Fibroblast of skin of right quadriceps (primary cell): ENCODE results near the gene NKX2-4.
"Not testable (repeated sequence)": the region's sequence is repeated elsewhere in the genome, so short reads cannot be mapped to it uniquely, and the experiment has no call there.

Source experiments
- DNase-seq: peaks from one replicate; pipeline ENCODE4 v3.0.0-alpha.2; 2013

NKX2-4 gene

DNA sequence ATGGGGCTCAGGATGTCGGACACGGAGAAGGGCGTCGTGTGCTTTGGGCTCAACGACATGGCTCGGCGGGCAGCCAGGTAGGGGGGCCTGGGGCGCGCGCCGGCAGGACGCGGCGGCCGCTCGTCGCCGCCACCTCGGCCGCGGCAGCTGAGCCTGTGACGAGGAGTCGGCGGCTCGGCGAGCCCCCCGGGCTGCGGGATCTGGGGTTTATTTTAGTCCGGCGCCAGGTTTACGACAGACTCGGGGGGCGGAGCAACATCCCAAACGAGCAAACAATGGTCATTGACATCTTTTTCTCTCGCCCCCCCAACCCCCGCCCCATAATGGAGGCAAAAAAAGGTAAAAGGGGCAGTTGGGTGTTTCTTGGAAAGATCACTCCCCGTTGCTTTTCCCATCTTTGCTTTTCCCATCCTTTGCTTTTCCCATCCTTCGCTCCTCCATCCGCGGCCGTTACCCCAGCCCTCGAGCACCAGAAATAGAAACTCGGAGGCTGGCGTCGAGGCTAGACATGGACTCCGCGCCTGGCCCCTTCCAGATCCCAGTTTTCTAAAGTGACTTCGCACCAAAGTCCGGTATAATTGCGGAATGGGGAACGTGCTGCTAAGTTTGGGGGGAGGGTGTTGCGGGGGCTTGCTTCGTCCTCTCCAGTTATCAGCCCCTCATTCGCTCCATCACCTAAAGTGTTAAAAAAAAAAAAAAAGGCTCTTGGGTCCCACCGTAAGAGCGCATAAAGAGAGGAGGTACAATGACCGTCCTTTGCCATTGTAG is at the start of gene NKX2-4:
NKX2-4 (minus strand) TSS at position 186 of the 768 bp plus-strand sequence; CDS start at position 59, 127 bp downstream.
- DNase-seq = no peak

DNA sequence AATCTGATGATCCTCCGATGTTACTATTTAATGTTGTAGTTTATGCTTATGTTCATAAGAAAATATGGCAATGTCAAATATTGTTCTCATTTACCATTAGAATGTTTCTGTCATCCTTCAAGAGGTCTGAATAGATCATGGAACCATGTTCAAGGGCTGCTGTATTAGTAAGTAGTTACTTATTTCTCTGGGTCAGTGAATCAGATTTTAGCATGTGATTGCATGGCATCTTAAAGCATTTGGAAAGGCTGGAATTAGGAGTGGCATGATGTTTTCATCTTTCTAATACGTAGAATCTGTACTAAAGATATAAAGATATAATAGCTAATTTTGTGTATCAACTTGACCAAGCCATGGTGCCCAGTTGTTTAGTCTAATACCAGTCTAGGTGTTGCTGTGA is 40.5 kb upstream of the NKX2-4 start:
- DNase-seq = no peak

DNA sequence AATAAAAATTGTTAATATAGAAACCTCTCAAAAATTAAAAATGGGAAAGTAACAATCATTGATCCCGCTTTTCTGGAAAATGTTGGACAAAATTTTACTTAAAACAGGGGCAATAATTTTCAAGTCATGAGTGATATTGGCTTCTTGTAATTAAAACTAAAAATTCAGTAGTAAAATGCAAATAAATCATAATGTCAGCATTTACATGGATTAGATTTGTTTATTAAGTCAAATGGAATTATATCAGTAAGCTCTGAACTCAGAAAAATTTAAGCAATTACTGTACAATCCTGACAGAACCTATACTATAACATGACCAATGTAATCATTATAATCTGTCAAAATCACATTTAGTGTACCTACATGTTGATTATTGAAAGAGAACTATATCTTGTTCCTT is 39.9 kb upstream of the NKX2-4 start:
- no peak for DNase-seq

DNA sequence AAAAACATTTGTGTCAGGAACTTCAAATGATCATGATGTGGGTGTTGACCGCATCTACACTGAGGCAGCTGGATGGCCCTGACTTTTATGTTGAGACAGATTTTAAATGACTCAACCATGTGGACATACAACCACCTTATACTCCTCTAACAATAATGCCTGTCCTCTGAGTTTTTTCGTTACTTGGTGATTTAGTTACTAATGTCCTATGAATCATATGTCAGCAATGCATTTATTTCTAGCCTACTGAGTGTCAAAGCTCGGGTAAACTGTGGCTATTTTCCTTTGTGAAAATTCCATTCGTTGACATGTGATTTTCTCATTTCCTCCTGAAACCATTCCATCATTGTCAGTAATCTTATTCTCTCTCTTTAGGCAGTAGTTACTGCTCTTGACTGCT is 38.9 kb upstream of the NKX2-4 start:
- DNase-seq = peak; percentile 83

DNA sequence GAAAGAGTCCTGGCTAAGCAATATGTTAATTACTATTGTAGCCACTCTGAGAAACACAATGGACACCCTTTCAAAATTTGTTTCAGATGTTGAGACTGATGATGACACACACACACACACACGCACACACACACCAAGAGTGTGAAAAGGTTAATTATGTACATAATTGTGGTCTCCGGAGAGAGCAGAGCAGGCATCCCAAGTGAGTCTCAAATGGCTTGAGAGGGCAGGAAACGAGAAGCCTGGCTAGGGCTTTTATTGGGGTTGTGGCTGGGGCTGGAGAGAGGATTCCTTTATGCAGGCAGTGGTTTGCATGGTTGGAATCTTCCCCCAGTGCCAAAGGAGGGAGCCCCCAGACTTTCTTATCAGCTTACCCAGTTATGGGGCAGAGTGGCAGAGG is 38.2 kb upstream of the NKX2-4 start:
- peak; percentile 17 for DNase-seq

DNA sequence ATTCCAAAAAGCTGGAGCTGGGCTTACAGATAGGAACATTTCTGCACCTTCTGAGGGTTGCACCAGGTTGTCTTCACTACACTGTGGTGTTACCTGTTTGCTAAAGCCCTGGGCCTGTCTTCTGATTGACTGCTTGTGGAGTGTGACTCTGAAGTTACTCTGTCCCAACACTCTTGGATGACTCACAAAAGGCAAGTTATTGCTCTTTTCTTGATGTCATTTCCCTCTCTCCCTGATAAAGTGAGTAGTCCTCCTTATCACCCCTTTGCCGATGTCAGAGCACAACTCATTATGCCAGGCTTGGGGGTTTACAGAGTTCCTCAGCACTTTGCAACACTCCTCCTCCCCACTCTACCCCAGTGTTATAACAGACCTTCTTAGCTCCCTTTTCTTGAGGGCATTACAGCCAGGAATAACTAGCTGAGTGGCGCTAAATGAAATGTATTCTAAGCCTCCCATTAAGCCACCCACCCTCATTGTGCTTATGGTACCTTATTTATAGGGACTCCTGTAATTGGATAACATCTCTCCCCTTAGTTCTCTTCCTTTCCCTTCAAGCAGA is 36.1 kb upstream of the NKX2-4 start:
- peak; percentile 24 for DNase-seq

DNA sequence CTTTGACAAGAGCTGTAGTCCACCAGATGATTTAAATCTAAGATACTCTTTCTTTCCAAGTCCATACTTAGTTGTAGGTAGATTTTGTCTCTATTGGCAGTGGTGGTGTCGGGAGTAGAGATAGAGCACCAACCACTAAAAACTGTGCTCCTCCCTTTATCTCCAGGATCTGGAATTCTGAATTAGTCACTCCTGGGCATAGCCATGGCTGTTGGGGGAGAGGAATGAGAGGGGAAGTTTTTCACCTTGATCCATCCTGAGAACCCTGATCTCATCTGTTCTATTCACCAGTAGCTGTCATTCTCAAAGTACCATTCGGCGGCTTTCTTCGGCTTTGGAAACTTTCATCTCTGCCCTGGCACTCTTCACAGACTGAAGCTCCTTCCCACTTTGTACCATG is 35.6 kb upstream of the NKX2-4 start:
- peak; percentile 9 for DNase-seq

DNA sequence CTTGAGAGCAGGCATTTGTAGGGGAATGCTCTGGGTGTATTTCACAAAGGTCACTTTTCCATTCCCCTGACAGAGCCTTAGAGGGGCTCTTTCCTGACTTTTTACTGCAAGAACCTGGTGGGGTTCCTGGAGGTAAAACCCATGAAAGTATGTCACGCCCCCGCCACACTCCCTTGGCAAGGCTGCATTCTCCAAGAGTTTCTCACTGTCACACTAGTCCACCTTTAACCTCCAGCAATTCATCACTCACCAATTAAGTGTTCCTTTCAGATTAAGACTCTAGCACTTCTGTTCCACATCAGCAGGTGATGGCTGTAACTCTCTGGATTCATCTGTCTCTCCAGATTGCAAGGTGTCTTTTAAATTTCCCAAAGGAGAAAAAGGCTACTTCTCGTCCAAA is 32.7 kb upstream of the NKX2-4 start:
- no peak for DNase-seq

DNA sequence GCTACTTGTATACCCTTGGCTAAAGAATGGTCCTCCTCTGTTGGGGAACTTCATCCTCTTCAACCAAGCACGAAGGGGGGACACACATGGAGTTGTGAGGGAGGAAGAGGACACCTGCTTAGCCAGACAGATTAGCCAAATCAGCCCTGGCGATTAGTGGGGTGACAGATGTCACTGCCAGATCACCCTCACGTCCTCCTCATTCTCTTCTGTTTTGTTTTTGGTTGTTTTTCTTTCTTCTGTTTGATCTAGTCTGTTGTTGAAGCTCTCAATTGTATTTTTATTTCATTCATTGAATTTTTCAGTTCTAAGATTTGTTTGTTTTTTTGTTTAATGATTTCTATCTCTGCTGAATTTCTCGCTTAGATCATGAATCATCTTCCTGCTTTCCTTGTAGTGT is 27.5 kb upstream of the NKX2-4 start:
- no peak for DNase-seq

DNA sequence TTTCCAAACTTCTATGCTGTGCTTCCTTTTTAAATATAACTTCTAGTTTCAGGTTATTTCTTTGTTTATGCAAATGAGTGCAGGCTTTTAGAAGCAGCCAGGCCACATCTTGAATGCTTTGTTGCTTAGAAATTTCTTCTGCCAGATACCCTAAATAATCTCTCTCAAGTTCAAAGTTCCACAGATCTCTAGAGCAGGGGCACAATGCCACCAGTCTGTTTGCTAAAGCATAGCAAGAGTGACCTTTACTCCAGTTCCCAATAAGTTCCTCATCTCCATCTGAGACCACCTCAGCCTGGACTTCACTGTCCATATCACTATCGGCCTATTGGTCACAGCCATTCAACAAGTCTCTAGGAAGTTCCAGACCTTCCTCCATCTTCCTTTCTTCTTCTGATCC is 26.4 kb upstream of the NKX2-4 start:
- not testable (repeated sequence) for DNase-seq

DNA sequence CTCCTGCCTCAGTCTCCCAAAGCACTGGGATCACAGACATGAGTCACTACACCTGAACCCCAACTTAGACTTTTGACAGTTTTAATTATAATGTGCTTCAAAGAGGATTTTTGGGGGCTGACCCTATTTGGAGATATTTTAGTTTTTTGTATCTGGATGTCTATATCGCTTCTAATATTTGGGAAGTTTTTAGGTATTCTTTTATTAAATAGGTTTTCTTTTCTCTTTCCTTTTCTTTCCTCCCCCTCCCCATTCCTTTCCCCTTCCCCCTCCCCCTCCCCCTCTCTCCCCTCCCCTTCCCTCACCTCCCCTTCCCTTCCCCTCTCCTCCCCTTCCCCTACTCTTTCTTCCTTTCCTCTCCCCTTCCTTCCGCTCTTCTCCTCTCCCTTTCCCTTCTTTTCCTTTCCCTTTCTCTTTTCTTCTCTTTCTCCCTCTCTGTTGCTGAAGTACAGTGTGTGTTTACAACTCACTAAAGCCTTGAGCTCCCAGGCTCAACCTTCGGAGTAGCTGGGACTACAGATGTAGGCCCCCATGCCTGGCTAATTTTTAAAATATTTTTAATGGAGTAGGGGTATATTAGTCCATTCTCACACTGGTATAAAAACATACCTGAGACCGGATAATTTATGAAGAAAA is 24.4 kb upstream of the NKX2-4 start:
- no peak for DNase-seq

DNA sequence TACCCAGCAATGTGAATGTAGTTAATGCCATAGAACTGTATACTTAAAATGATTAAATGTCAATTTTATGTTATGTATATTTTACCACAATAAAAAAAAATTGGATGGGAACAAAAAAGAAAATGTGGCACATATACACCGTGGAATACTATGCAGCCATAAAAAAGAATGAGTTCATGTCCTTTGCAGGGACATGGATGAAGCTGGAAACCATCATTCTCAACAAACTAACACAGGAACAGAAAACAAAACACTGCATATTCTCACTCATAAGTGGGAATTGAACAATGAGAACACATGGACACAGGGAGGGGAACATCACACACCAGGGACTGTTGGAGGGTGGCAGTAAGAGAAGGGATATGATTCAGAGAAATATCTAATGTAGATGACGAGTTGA is 21.8 kb upstream of the NKX2-4 start:
- not testable (repeated sequence) for DNase-seq

DNA sequence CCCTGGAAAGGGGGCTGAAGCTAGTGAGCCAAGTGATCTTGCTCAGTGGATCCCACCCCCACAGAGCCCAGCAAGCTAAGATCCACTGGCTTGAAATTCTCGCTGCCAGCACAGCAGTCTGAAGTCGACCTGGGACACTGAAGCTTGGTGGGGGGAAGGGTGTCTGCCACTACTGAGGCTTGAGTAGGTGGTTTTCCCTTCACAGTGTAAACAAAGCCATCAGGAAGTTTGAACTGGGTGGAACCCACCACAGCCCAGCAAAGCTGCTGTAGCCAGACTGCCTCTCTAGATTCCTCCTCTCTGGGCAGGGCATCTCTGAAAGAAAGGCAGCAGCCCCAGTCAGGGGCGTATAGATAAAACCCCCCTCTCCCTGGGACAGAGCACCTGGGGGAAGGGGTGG is 16.7 kb upstream of the NKX2-4 start:
- DNase-seq = not testable (repeated sequence)

DNA sequence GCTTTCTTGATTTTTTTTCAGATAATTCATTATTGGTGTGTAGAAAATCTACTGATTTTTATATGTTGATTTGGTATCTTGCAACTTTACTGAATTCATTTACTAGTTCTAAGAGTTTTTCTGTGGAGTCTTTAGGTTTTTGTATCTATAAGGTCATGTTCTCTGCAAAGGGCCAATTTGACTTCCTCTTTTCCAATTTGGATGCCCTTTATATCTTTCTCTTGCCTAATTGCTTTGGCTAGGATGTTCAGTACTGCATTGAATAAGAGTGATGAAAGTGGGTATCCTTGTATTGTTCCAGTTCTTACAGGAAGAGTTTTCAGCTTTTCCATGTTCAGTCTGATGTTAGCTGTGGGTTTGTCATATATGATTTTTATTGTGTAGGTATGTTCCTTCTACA is 14.4 kb upstream of the NKX2-4 start:
- DNase-seq = no peak

DNA sequence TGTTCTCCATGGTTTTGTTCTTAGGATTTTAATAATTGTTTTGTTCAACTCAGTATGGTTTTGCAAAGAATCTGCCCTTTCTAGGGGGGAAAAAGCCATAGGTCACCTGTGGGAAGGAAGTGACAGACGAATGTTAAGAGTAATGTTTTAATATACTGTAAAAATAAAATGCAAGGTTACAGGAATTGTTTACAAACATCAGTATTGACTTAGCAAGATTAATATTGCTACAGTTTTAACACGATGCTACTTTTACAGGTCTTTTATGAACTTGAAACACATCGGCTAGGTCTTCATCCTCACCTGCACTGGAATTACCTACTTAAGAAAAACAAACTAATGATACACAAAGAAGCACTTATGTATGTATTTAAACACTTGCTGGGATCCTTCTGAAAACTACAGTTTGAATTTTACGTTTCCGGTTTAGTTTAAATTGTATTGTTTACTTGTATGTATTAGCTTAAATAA is 1.7 kb upstream of the NKX2-4 start:
- DNase-seq = no peak

DNA sequence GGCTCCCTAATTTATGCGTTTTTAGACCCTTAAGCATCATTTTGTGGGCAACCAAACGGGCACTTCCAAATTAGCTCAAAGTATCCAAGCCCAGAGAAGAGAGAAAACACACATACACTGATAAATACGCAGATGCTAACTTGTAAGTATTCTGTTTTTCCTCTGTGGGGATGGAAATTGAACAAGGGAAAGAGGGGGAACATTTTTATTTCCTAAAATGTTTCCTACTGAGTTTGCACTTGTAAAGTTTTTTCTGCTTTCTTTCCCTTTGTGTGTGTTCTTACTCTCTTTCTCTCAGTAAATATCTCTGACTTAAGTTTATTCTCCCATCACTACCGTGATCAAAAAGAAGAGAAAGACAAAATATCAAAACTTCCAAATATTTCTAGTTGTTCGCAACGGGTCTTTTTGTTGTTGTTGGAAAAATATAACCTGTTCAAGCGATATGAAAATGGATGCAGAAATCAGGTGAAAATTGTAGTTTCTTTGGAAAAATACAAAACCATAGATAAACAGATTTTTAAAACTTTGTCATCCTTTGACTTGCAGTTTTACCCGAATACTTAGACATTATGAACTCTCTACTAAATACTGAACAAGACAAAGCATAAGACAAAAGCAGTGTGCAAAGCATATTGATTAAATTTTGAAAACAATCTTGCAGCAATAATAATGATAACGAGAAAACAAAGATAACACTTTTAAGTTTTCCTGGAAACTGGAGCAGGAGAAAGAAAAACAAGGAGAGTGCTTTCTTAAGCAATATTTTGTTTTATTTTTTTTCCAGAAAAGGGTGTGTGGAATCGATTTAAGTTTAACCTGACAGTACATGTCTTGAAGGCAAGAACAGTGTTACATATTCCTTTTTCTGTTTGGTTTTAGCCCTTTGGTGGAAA is 1.0 kb upstream of the NKX2-4 start:
- no peak for DNase-seq

DNA sequence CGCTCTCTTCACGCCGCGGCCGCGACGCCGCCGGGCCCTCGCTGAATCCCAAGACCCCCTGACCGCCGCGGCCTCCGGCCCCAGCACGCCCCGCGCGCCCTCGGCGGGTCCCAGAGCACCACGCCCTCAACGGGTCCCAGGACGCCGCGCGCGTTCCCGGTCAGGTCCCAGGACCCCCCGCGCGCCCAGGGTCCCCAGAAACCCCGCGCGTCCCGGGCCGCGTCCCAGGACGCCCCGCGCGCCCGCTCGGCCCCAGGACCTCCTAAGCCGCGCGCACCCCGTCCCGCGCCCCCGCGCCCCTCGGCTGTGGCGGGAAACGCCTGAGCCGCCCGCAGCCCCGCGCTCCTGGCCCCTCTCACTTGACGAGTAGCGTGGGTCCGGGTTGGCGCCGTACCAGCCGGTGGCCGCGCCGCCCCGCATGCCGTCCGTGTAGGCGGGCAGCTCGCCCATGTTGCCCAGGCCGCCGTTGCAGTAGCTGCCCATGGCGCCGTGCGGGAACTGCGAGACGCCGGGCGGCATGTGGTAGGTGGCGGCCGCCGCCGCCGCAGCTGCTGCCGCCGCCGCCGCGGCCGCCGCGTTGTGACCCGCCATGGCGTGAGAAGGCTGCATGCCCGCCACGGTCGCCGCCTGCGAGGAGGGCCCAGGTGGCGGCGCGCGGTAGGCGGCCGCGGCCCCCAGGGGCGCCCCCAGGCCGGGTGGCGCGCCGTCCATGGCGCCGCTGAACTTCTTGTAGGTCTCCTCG is 556 bp downstream of the NKX2-4 start:
- DNase-seq = no peak

DNA sequence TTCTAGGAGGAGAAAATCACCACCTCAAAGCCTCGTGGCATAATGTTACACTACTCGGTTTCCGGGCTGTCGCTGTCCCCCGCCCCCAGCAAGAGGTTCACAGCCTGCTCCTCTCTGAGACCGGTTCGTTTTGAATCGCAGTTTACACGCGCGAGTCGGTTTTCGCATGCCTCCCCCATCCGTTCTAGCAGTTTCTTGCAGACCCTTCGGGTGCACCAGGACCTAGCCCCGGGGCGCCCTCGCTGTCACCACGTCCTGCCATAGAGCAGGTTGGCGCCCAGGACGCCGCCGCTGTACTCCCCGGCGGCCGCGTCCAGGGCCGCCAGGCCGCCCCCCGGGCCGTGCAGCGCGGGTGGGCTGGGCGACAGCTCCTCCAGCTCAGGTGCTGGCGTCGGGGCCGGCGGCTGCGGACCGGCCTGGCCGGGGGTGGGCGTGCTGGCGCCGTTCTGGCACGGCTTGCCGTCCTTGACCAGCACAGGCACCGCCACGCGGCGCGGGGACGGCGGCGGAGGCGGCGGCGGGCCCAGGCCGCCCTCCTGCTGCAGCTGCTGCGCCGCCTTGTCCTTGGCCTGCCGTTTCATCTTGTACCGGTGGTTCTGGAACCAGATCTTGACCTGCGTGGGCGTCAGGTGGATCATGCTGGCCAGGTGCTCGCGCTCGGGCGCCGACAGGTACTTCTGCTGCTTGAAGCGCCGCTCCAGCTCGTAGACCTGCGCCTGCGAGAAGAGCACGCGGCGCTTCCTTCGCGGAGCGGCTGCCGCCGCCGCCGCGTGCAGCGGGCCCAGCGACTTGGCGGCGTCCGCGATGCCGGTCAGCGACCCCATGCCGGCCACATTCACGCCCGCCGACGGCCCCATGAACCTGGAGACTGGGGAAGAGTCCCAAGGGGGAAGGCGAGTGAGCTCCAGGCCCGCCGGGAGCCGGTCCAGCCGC is 1.4 kb downstream of the NKX2-4 start:
- no peak for DNase-seq

DNA sequence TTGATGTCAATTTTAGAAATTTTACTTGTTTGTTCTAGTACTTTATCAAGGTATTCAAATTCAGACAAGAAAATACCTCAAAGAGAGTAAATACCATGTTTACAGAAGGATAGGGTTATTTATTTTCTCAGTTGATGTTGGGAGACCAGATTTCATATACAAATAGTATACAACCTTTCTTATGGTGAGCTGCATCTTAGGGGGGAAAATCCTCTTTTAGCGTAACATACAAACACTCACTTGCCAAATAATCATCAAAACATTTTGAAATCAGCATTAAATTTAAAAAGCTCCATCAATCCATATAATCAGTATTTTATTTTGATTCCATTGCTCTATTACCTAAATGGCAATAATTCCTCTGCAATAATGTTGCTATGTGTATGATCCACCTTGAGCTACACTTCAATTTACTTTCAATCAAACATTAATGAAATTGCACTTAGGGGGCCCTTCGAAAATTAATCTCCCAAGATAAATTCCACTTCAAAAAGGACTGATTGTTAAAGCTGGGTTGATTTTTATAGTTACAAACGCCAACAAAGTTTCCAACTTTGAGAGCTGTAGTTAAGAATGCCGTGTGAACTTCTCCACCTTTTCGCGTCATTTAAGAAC is 2.2 kb downstream of the NKX2-4 start:
- no peak for DNase-seq

DNA sequence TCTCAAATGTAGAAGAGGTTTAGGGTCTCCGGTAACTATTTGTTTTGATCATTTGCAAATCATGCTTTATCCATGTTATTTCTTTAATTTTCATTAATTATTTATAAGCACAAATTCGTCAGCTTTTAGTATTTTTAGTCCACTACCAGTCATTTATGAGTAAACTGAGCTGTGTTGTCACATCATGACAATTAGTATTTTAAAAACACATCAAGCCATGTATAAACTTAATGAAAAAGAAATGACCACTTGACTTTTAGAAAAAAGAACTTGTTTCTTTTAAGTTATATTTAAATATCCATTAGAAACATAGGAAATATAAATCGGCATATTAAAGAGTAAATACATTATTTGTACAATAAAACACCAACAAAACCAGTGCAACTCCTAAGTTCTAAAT is 2.8 kb downstream of the NKX2-4 start:
- DNase-seq = no peak
